Mesodermal cell (in vitro differentiated cells): ENCODE measurements around the gene MYL11.
A peak's percentile ranks its signal among the peaks of the same experiment; 100 is the strongest.
"Not testable (repeated sequence)": the region's sequence is repeated elsewhere in the genome, so short reads cannot be mapped to it uniquely, and the experiment has no call there.

Experiments used
- H3K27ac ChIP-seq: 2 replicates; pipeline ENCODE4 v1.7.0; 2013; ENCODE audit warnings: mild to moderate bottlenecking, low read depth, low read length, moderate library complexity; ENCODE audit not compliant: severe bottlenecking
- H3K36me3 ChIP-seq: 2 replicates; pipeline ENCODE4 v1.7.1; 2013; ENCODE audit warnings: mild to moderate bottlenecking, low read length, moderate library complexity; ENCODE audit not compliant: control insufficient read depth, insufficient read depth
- H3K4me1 ChIP-seq: one replicate; pipeline ENCODE4 v1.7.1; 2013; ENCODE audit warnings: mild to moderate bottlenecking, low read length; ENCODE audit not compliant: insufficient read depth, control insufficient read depth, poor library complexity, severe bottlenecking
- H3K4me3 ChIP-seq: 2 replicates; pipeline ENCODE4 v1.7.0; 2013; ENCODE audit warnings: low read length, control low read depth, mild to moderate bottlenecking; ENCODE audit not compliant: insufficient read depth, poor library complexity, severe bottlenecking; ENCODE audit errors: extremely low read depth
- H3K9me3 ChIP-seq: 2 replicates; pipeline ENCODE4 v1.7.1; 2013; ENCODE audit warnings: mild to moderate bottlenecking, low read length, moderate library complexity; ENCODE audit not compliant: control insufficient read depth
- WGBS, 2 experiments: methylation state at CpG; one replicate each; pipeline ENCODE4 v1.1.5; 2013; ENCODE audit warnings: missing lambda C conversion rate in 2 of 2; ENCODE audit not compliant: insufficient coverage in 2 of 2; 5-methylcytosine and 5-hydroxymethylcytosine counted together

Gene MYL11

GRCh38 chr16:30380803-30381208 is 6.2 kb downstream of the MYL11 start:
- WGBS, 2 experiments = 96 to 98% methylated on average over 4 to 6 of the region's 6 CpGs
- Histone ChIP-seq H3K4me1 (peaks cover 19% of the 10 kb centered on the region), H3K27ac (no peak overlapping the region)

GRCh38 chr16:30381291-30382041 is 6.9 kb downstream of the MYL11 start:
- Histone ChIP-seq H3K4me1 (peaks cover 15% of the 10 kb centered on the region), H3K9me3 (no peaks in the 10 kb centered on the region), H3K36me3 (peaks cover 8% of the 10 kb centered on the region), H3K4me3 (no peak overlapping the region), H3K27ac (peak overlapping the region; percentile 10)
- WGBS, 2 experiments = 69 to 88% methylated on average over 3 to 5 of the region's 13 CpGs

More at GRCh38 chr16:30380803-30381208, 6.2 kb downstream of the MYL11 start:
- Histone ChIP-seq H3K36me3 (peaks cover 8% of the 10 kb centered on the region), H3K4me3 (no peak overlapping the region), H3K9me3 (no peaks in the 10 kb centered on the region)

GRCh38 chr16:30382111-30382881 is 7.7 kb downstream of the MYL11 start, which contains the start of gene SEPTIN1:
Gene SEPTIN1, minus strand, starts transcription at chr16:30382561. Its CDS starts 19 bp downstream, at chr16:30382542.
- H3K36me3 ChIP-seq = peaks cover 8% of the 10 kb centered on the region
- WGBS, 2 experiments = 91 to 92% methylated on average over 9 to 11 of the region's 12 CpGs

GRCh38 chr16:30383521-30383920 is 8.9 kb downstream of the MYL11 start:
- no peak overlapping the region for H3K4me3 ChIP-seq
- peaks cover 8% of the 10 kb centered on the region for H3K36me3 ChIP-seq
- 71 to 83% methylated on average over 2 of the region's 2 CpGs for WGBS, 2 experiments
- peaks cover 10% of the 10 kb centered on the region for H3K4me1 ChIP-seq
- H3K9me3 ChIP-seq = no peaks in the 10 kb centered on the region
- H3K27ac ChIP-seq = no peak overlapping the region

More at GRCh38 chr16:30382111-30382881, 7.7 kb downstream of the MYL11 start, which contains the start of gene SEPTIN1:
- Histone ChIP-seq H3K9me3 (no peaks in the 10 kb centered on the region), H3K4me1 (peaks cover 10% of the 10 kb centered on the region), H3K4me3 (no peak within 1 kb of the TSS), H3K27ac (peak within 1 kb of the TSS; percentile 10)

GRCh38 chr16:30394592-30395154 is 20.1 kb downstream of the MYL11 start:
- H3K9me3 ChIP-seq = no peaks in the 10 kb centered on the region
- H3K4me3 ChIP-seq = peak overlapping the region; percentile 74
- WGBS, 2 experiments = 2% methylated on average over 23 to 28 of the region's 31 CpGs
- peak overlapping the region; percentile 99 for H3K27ac ChIP-seq
- peaks cover 25% of the 10 kb centered on the region for H3K36me3 ChIP-seq
- H3K4me1 ChIP-seq = peaks cover 43% of the 10 kb centered on the region

GRCh38 chr16:30395155-30395991 is 20.8 kb downstream of the MYL11 start, which contains the start of gene ZNF48:
Gene ZNF48, plus strand, starts transcription at chr16:30395420. Its CDS starts 375 bp downstream, at chr16:30395795.
- 0 to 1% methylated on average over 70 to 71 of the region's 103 CpGs for WGBS, 2 experiments
- Histone ChIP-seq H3K4me1 (peaks cover 44% of the 10 kb centered on the region), H3K27ac (peak within 1 kb of the TSS; percentile 99), H3K36me3 (peaks cover 25% of the 10 kb centered on the region), H3K4me3 (peak within 1 kb of the TSS; percentile 74), H3K9me3 (no peaks in the 10 kb centered on the region)

- Histone ChIP-seq H3K4me1 (peaks cover 44% of the 10 kb centered on the region), H3K9me3 (no peaks in the 10 kb centered on the region), H3K27ac (peak overlapping the region; percentile 99), H3K4me3 (peak overlapping the region; percentile 74), H3K36me3 (peaks cover 25% of the 10 kb centered on the region)
- WGBS, 2 experiments = 17 to 19% methylated on average over 12 of the region's 13 CpGs
Observed at GRCh38 chr16:30395992-30396585, 21.5 kb downstream of the MYL11 start.

- not testable (repeated sequence) for H3K27ac ChIP-seq, H3K9me3 ChIP-seq
- Histone ChIP-seq H3K36me3 (peaks cover 25% of the 10 kb centered on the region), H3K4me1 (peaks cover 44% of the 10 kb centered on the region), H3K4me3 (peak overlapping the region; percentile 74)
- 100% methylated on average over 2 of the region's 4 CpGs for WGBS, 2 experiments
Observed at GRCh38 chr16:30396627-30397026, 22.0 kb downstream of the MYL11 start.

GRCh38 chr16:30397056-30397455 is 22.5 kb downstream of the MYL11 start:
- Histone ChIP-seq H3K4me1 (peaks cover 44% of the 10 kb centered on the region), H3K9me3 (no peaks in the 10 kb centered on the region), H3K27ac (no peak overlapping the region), H3K4me3 (no peak overlapping the region), H3K36me3 (peaks cover 25% of the 10 kb centered on the region)
- 87 to 89% methylated on average over 2 of the region's 4 CpGs for WGBS, 2 experiments
